ENCODE results near the gene CNR2.
"Not testable (repeated sequence)": the region's sequence is repeated elsewhere in the genome, so short reads cannot be mapped to it uniquely, and the experiment has no call there.

CNR2 gene

DNA sequence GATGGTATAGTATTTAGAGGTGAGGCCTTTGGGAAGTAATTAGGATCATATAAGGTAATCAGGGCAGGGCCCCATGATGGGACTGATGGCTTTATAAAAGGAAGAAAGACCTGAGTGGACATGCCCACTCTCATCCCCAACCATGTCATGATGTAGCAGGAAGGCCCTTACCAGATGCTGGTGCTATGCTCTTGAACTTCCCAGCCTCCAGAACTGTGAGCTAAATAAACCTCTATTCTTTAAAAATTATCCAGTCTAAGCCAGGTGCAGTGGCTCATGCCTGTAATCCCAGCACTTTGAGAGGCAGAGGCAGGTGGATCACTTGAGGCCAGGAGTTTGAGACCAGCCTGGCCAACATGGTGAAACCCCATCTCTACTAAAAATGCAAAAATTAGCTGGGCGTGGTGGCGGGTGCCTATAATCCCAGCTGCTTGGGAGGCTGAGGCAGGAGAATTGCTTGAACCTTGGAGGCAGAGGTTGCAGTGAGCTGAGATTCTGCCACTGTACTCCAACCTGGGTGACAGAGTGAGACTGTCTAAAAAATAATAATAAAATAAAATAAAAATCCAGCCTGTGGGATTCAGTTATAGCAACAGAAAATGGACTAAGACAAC, 65.6 kb downstream of the CNR2 start:
- H3K4me3 ChIP-seq (ENCODE audit: low read length); H3K36me3 ChIP-seq (ENCODE audit: insufficient read depth, low read depth, low read length); H3K9me3 ChIP-seq (ENCODE audit: insufficient read depth, low read depth, low read length); H3K27ac ChIP-seq (ENCODE audit: low read length); H3K9ac ChIP-seq (ENCODE audit: low read depth, low read length); H3K4me1 ChIP-seq (ENCODE audit: insufficient read depth, low read length); H3K27me3 ChIP-seq (ENCODE audit: insufficient read depth, low read length): not testable (repeated sequence)

DNA sequence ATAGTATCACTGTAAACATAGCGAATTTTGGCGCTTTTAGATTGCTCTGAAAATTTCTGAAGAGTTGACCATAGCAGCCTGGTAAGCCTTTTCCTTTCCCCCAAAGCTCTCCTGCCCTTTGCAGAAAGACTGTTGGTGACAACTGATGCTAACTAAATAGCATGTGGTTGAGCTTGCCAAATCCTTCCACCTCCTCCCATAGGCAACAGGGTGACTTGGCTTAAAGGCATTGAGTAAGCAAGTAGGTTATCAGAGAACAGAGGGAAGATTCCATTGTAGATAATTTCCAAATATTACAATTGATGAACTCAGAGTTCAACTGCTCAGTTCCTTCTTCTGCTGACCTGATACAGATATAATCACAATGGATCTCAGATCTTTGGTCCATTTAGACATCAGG, 68.0 kb downstream of the CNR2 start:
- Histone ChIP-seq H3K4me1 (ENCODE audit: insufficient read depth, low read length) (no peaks in the 10 kb centered on the region), H3K4me3 (ENCODE audit: low read length) (no peak overlapping the region), H3K9ac (ENCODE audit: low read depth, low read length) (no peak overlapping the region), H3K27me3 (ENCODE audit: insufficient read depth, low read length) (no peaks in the 10 kb centered on the region), H3K36me3 (ENCODE audit: insufficient read depth, low read depth, low read length) (no peaks in the 10 kb centered on the region), H3K9me3 (ENCODE audit: insufficient read depth, low read depth, low read length) (no peaks in the 10 kb centered on the region), H3K27ac (ENCODE audit: low read length) (no peak overlapping the region)

DNA sequence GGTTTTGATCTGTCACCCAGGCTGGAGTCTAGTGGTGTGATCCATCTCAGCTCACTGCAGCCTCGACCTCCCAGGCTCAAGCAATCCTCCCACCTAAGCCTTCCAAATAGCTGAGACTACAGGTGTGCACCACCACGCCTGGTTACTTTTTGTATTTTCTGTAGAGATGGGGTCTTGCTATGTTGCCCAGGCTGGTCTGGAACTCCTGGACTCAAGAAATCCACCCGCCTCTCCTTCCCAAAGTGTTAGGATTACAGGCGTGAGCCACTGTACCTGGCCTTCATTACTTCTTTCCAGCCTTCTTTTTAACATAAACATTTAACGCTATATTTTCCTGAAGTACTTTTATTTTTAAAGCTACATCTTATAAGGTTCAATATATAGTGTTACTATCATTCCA, 69.5 kb downstream of the CNR2 start:
- no peaks in the 10 kb centered on the region for H3K36me3 ChIP-seq (ENCODE audit: insufficient read depth, low read depth, low read length)
- no peak overlapping the region for H3K9ac ChIP-seq (ENCODE audit: low read depth, low read length)
- no peaks in the 10 kb centered on the region for H3K27me3 ChIP-seq (ENCODE audit: insufficient read depth, low read length)
- H3K9me3 ChIP-seq (ENCODE audit: insufficient read depth, low read depth, low read length): no peaks in the 10 kb centered on the region
- H3K4me1 ChIP-seq (ENCODE audit: insufficient read depth, low read length): no peaks in the 10 kb centered on the region
- no peak overlapping the region for H3K27ac ChIP-seq (ENCODE audit: low read length)
- H3K4me3 ChIP-seq (ENCODE audit: low read length): no peak overlapping the region

DNA sequence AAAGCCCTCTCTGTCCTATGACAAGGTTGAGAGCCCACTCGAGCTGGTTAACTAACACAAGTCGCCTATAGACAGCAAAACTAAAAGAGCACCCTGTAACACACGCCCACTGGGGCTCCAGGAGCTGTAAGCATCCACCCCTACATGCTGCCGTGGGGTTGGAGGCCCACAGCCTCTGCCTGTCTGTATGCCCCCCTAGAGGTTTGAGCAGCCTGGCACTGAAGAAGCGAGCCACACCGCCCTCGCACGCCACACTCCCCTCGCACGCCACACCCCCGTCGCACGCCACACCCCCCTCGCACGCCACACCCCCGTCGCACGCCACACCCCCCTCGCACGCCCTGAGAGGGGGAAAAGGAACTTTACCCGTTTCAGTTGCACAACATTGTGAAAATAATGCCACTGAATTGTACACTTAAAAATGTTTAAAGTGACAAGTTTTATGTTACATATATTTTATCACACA, 74.7 kb downstream of the CNR2 start:
- Histone ChIP-seq H3K9ac (ENCODE audit: low read depth, low read length) (no peak overlapping the region), H3K9me3 (ENCODE audit: insufficient read depth, low read depth, low read length) (no peaks in the 10 kb centered on the region), H3K27ac (ENCODE audit: low read length) (no peak overlapping the region), H3K27me3 (ENCODE audit: insufficient read depth, low read length) (peaks cover 23% of the 10 kb centered on the region), H3K36me3 (ENCODE audit: insufficient read depth, low read depth, low read length) (no peaks in the 10 kb centered on the region), H3K4me3 (ENCODE audit: low read length) (peak overlapping the region; percentile 61), H3K4me1 (ENCODE audit: insufficient read depth, low read length) (peaks cover 3% of the 10 kb centered on the region; the same call in 1 of the 2 replicates)

DNA sequence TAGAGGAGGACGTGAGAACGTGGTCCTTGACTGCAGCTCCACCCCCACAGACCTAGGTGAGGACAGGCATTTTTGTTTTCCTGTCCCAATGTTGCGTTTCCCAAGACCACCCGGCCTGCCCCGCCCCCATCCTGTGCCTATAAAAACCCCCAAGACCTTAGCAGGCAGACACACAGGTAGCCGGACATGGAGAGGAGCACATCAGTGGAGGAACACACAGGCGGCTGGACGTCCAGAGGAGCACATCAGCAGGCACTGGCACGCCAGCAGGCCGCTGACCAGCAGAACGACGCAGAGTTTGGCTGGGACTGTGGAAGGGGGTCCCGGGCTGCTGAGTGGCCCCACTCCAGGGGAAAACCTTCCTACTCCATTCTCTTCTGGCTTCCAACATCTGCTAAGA, 75.3 kb downstream of the CNR2 start:
- peaks cover 3% of the 10 kb centered on the region; the same call in 1 of the 2 replicates for H3K4me1 ChIP-seq (ENCODE audit: insufficient read depth, low read length)
- H3K4me3 ChIP-seq (ENCODE audit: low read length): peak overlapping the region; percentile 61
- peaks cover 23% of the 10 kb centered on the region for H3K27me3 ChIP-seq (ENCODE audit: insufficient read depth, low read length)
- no peaks in the 10 kb centered on the region for H3K36me3 ChIP-seq (ENCODE audit: insufficient read depth, low read depth, low read length)
- no peak overlapping the region for H3K9ac ChIP-seq (ENCODE audit: low read depth, low read length)
- H3K27ac ChIP-seq (ENCODE audit: low read length): no peak overlapping the region
- no peaks in the 10 kb centered on the region for H3K9me3 ChIP-seq (ENCODE audit: insufficient read depth, low read depth, low read length)

DNA sequence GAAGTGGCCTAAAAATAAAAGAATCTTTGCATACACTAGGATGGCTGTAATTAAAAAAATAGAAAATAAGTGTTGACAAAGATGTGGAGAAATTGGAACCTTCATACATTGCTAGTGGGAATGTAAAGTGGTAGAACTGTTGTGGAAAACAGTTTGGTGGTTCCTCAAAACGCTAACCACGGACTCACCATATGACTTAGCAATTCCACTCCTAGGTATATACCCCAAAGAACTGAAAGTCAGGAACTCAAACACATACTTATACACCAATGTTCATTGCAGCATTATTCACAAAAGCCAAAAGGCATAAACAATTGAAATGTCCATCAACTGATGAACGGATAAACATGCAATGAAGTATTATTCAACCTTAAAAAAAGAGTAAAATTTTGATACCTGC, 77.1 kb downstream of the CNR2 start:
- peaks cover 3% of the 10 kb centered on the region; the same call in 1 of the 2 replicates for H3K4me1 ChIP-seq (ENCODE audit: insufficient read depth, low read length)
- no peak overlapping the region for H3K27ac ChIP-seq (ENCODE audit: low read length)
- no peaks in the 10 kb centered on the region for H3K9me3 ChIP-seq (ENCODE audit: insufficient read depth, low read depth, low read length)
- H3K4me3 ChIP-seq (ENCODE audit: low read length): no peak overlapping the region
- H3K27me3 ChIP-seq (ENCODE audit: insufficient read depth, low read length): peaks cover 23% of the 10 kb centered on the region
- no peaks in the 10 kb centered on the region for H3K36me3 ChIP-seq (ENCODE audit: insufficient read depth, low read depth, low read length)
- no peak overlapping the region for H3K9ac ChIP-seq (ENCODE audit: low read depth, low read length)

DNA sequence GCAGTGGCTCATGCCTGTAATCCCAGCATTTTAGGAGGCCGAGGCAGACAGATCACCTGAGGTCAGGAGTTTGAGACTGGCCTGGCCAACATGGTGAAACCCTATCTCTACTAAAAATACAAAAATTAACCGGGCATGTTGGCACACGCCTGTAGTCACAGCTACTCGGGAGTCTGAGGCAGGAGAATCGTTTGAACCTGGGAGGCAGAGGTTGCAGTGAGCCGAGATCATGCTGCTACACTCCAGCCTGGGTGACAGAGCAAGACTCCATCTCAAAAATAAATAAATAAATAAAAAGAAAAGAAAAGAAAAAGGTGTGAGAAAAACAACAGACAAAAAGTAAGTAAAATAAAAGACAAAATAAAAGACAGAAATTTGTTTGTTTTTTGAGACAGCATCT, 79.0 kb downstream of the CNR2 start:
- not testable (repeated sequence) for H3K27ac ChIP-seq (ENCODE audit: low read length); H3K36me3 ChIP-seq (ENCODE audit: insufficient read depth, low read depth, low read length)

DNA sequence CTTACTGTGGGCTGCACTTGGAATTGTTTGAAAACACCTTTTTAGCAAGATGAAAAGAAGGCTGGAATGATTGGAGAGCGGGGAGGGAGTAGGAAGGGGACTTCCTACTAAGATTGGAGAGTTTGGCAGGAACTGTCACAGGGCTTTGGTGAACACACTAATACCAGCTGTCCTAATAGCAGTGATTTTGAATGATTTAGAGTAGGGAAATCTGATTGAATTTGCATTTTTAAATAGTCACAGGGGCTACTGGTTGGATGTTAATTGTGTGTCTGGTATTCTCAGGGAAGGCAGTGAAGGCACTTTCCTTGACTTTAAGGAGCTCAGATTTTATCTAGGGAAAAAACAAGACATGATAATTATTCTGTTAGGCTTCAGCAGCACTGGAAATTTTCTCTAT, 85.4 kb downstream of the CNR2 start:
- no peak overlapping the region for H3K27ac ChIP-seq (ENCODE audit: low read length)
- no peaks in the 10 kb centered on the region for H3K4me1 ChIP-seq (ENCODE audit: insufficient read depth, low read length)
- no peaks in the 10 kb centered on the region for H3K27me3 ChIP-seq (ENCODE audit: insufficient read depth, low read length)
- no peak overlapping the region for H3K9ac ChIP-seq (ENCODE audit: low read depth, low read length)
- no peaks in the 10 kb centered on the region for H3K9me3 ChIP-seq (ENCODE audit: insufficient read depth, low read depth, low read length)
- no peak overlapping the region for H3K4me3 ChIP-seq (ENCODE audit: low read length)
- no peaks in the 10 kb centered on the region for H3K36me3 ChIP-seq (ENCODE audit: insufficient read depth, low read depth, low read length)

More for the DNA sequence above, 79.0 kb downstream of the CNR2 start:
- H3K9me3 ChIP-seq (ENCODE audit: insufficient read depth, low read depth, low read length); H3K4me1 ChIP-seq (ENCODE audit: insufficient read depth, low read length); H3K4me3 ChIP-seq (ENCODE audit: low read length); H3K9ac ChIP-seq (ENCODE audit: low read depth, low read length): not testable (repeated sequence)
- H3K27me3 ChIP-seq (ENCODE audit: insufficient read depth, low read length): peaks cover 23% of the 10 kb centered on the region

DNA sequence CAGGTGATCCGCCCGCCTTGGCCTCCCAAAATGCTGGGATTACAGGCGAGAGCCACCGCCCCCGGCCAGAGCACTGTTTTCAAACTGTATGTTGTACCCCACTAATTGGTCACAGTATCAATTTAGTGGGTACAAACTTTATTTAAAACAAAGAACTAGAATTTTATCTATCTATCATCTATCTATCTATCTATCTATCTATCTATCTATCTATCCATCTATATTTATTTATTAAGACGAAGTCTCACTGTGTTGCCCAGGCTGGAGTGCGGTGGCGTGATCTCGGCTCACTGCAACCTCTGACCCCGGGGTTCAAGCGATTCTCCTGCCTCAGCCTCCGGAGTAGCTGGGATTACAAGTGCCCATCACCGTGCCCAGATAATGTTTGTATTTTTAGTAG, 86.6 kb downstream of the CNR2 start:
- not testable (repeated sequence) for H3K4me3 ChIP-seq (ENCODE audit: low read length); H3K27ac ChIP-seq (ENCODE audit: low read length); H3K9me3 ChIP-seq (ENCODE audit: insufficient read depth, low read depth, low read length); H3K36me3 ChIP-seq (ENCODE audit: insufficient read depth, low read depth, low read length); H3K9ac ChIP-seq (ENCODE audit: low read depth, low read length); H3K27me3 ChIP-seq (ENCODE audit: insufficient read depth, low read length); H3K4me1 ChIP-seq (ENCODE audit: insufficient read depth, low read length)

DNA sequence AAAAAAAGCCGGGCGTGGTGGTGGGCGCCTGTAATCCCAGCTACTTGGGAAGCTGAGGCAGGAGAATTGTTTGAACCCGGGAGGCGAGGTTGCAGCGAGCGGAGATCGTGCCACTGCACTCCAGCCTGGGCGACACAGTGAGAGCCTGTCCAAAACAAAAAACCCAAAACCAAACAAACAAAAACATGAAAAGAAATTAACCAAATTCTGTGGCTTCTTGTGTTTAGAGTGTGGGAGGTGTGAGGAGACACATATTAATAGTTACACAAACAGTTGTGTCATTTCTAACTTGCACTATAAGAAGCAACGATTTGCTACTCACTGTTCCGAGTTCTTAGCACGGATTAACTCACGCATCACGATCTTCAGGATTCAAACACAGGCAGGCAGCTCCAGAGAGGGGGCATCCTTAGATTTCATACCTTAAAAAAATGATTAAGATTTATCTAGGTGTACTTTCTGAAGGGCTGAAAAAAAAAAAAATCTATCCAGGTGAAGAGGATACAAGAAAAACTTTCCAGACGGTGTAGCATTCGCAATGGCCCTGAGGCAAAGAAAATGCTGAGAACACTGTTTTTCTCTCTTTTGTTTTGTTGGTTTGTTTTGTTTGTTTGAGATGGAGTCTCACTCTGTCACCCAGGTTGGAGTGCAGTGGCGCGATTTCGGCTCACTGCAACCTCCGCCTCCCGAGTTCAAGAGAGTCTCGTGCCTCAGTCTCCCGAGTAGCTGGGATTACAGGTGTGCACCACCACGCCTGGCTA, 87.2 kb downstream of the CNR2 start:
- Histone ChIP-seq H3K9me3 (ENCODE audit: insufficient read depth, low read depth, low read length) (no peaks in the 10 kb centered on the region), H3K4me3 (ENCODE audit: low read length) (peak overlapping the region; percentile 95), H3K36me3 (ENCODE audit: insufficient read depth, low read depth, low read length) (no peaks in the 10 kb centered on the region), H3K4me1 (ENCODE audit: insufficient read depth, low read length) (no peaks in the 10 kb centered on the region), H3K9ac (ENCODE audit: low read depth, low read length) (peak overlapping the region; percentile 92; the same call in 1 of the 2 replicates), H3K27me3 (ENCODE audit: insufficient read depth, low read length) (no peaks in the 10 kb centered on the region), H3K27ac (ENCODE audit: low read length) (no peak overlapping the region)

DNA sequence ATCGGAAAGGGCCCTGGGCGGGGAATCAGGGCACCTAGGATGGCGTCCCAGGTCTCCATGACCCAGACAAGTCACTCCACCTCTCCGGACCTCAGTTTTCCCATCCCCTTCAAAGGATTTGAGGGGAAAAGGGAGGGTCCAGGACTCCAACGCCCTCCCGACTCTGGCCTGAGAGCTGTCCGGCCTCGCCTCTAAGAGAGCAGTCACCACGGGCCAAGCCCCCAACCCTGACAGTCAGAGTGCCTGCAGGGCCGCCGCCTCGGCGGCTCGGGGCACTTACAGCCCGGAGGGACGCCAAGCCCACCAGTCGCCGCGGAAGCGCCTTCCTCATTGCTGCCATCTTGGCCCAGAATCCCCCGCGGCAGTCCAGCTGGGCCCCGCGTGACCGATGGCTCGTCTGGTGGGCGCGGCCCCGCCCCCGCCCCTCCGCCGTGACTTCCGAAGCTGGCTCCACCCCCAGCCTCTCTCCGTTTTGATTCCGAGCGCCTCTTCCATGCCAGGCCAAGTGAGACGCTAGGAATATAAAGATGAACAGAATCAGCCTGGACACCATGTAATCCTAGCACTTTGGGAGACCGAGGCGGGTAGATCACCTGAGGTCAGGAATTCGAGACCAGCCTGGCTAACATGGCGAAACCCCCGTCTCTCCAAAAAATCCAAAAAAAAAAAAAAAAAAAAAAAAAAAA, 87.9 kb downstream of the CNR2 start, which contains the start of gene HMGCL:
Gene HMGCL, minus strand, starts transcription at position 354 of the 686 bp plus-strand sequence. Its CDS starts 14 bp downstream, at position 340.
- Histone ChIP-seq H3K27ac (ENCODE audit: low read length) (peak within 1 kb of the TSS; percentile 30), H3K27me3 (ENCODE audit: insufficient read depth, low read length) (no peaks in the 10 kb centered on the region), H3K36me3 (ENCODE audit: insufficient read depth, low read depth, low read length) (no peaks in the 10 kb centered on the region), H3K4me3 (ENCODE audit: low read length) (peak within 1 kb of the TSS; percentile 95), H3K9me3 (ENCODE audit: insufficient read depth, low read depth, low read length) (no peaks in the 10 kb centered on the region), H3K4me1 (ENCODE audit: insufficient read depth, low read length) (no peaks in the 10 kb centered on the region), H3K9ac (ENCODE audit: low read depth, low read length) (peak within 1 kb of the TSS; percentile 92)

DNA sequence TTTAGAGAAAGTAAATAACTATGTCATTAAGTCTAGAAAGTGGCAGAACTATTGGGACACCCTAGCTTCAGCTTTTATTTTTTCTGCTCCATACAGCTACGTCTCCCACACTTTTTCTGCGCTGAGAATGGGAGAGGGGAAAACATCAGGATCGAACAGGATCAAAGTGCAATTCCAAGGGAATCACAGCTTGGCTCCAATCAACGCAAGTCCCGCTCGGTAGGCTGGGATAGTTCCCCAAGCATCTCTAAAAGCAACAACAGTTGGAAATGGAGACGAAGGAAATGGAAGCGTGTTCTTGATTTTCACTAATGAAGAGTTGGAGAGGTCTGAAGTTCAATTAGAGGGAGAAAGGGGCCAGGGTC, 88.5 kb downstream of the CNR2 start:
- Histone ChIP-seq H3K4me3 (ENCODE audit: low read length) (peak overlapping the region; percentile 95), H3K9ac (ENCODE audit: low read depth, low read length) (peak overlapping the region; percentile 92), H3K9me3 (ENCODE audit: insufficient read depth, low read depth, low read length) (no peaks in the 10 kb centered on the region), H3K4me1 (ENCODE audit: insufficient read depth, low read length) (no peaks in the 10 kb centered on the region), H3K27me3 (ENCODE audit: insufficient read depth, low read length) (no peaks in the 10 kb centered on the region), H3K36me3 (ENCODE audit: insufficient read depth, low read depth, low read length) (no peaks in the 10 kb centered on the region), H3K27ac (ENCODE audit: low read length) (peak overlapping the region; percentile 30)
